ENCODE results near the gene SHD. TPM values are rescaled to one million over a fixed set of nuclear protein-coding genes. Genes with fewer than 3 reads are reported as not detected.

The SHD gene
- total and polyA plus RNA-seq, 2 of the 4 experiments (the other 2 are of a cell fraction) = not detected

DNA sequence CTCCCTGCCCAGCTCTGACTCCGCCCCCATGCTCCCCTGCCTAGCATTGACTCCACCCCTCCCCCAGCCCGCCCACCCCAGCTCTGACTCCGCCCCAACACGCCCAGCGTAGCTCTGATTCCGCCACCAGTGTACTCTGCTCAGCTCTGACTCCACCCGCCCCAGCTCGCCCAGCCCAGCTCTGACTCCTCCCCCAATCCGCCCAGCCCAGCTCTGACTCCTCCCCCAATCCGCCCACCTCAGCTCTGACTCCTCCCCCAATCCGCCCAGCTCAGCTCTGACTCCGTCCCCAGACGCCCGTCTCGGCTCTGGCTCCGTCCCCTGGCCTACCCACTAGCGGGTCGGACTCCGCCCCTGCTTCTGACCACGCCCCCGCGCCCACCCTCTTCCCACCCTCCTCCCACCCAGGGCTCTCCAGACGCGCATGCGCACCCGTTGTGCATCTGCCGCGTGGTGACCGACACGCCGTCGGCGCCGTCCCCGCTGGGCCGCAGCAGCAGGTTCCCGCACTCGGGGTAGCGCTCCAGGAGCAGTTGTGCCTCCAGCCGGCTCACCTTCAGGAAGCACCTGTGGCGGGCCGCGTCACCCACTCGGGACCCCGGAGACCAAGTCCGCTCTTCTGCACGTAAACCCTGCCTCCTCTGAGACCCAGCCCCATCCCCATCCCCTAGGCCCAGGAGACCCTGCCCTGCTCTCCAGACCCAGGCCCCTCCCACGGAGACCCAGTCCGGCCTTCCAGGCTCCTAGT lies 49.4 kb downstream of the SHD start:
- Histone ChIP-seq H3K36me3 (ENCODE audit: control insufficient read depth, insufficient read depth, low read length) (no peaks in the 10 kb centered on the region), H3K9ac (ENCODE audit: low read depth, low read length) (no peak overlapping the region), H3K27me3 (ENCODE audit: control insufficient read depth, insufficient read depth, low read length) (no peaks in the 10 kb centered on the region; the same call in 1 of the 2 replicates), H3K56ac (ENCODE audit: extremely low read depth, insufficient read depth, low read length) (no peak overlapping the region), H3K4me1 (ENCODE audit: control insufficient read depth, insufficient read depth, low read length) (no peaks in the 10 kb centered on the region), H2BK15ac (ENCODE audit: low read depth, low read length) (no peak overlapping the region), H2AFZ (replicated peaks; ENCODE audit: low read length, poor library complexity) (peak overlapping the region; percentile 81), H3K18ac (ENCODE audit: low read depth, low read length) (no peak overlapping the region), H2AK9ac (replicated peaks; ENCODE audit: low read depth, low read length, poor library complexity) (peak overlapping the region; percentile 81), H3K9me3 (ENCODE audit: control insufficient read depth, insufficient read depth, low read length) (no peaks in the 10 kb centered on the region), H3K79me1 (ENCODE audit: low read depth in 1 of 2, low read length in 2 of 2) (no peaks in the 10 kb centered on the region), H3K4ac (ENCODE audit: low read depth, low read length) (no peak overlapping the region), H2BK20ac (ENCODE audit: low read depth, low read length) (no peak overlapping the region), H2BK5ac (ENCODE audit: low read depth, low read length, poor library complexity, severe bottlenecking) (no peak overlapping the region), H3K27ac (ENCODE audit: insufficient read depth, low read length) (no peak overlapping the region), H4K5ac (ENCODE audit: low read depth, low read length) (peak overlapping the region; percentile 4; the same call in 1 of the 2 replicates), H4K91ac (ENCODE audit: insufficient read depth, low read depth, low read length) (no peak overlapping the region), H4K8ac (ENCODE audit: low read depth in 2 of 2, low read length in 2 of 2) (peak overlapping the region in 1 of 2 experiments; percentile 46; a peak in 1 of 4 replicates), H2AK5ac (ENCODE audit: low read depth, low read length) (no peak overlapping the region), H3K9me1 (ENCODE audit: insufficient read depth, low read length) (no peaks in the 10 kb centered on the region), H3K4me3 (ENCODE audit: insufficient read depth, low read depth, low read length) (peak overlapping the region; percentile 38), H3K23ac (ENCODE audit: low read depth, low read length) (no peak overlapping the region), H3K14ac (replicated peaks; ENCODE audit: low read depth, low read length) (no peak overlapping the region), H3K4me2 (ENCODE audit: low read depth, low read length) (peak overlapping the region; percentile 89), H2BK120ac (ENCODE audit: low read depth, low read length) (no peak overlapping the region), H4K20me1 (ENCODE audit: insufficient read depth, low read length) (no peaks in the 10 kb centered on the region)
- no TSS peak for BruUV-seq (replicated peaks)
- ATAC-seq (ENCODE audit: low read depth) = peak; percentile 90
- dilution Hi-C loops (cut with HindIII; ENCODE audit: low sequenced_read_pairs, unreplicated experiment) (no loop called here), intact Hi-C loops (cut with micrococcal nuclease) (no loop called here), in situ Hi-C loops (cut with MboI; ENCODE audit: low sequenced_read_pairs) (no loop called here)
- POLR2A ChIA-PET (ENCODE audit: unreplicated experiment) = interaction anchor here (0.5 kb wide), 1 partner anchor 63 kb away, joined by 3 read pairs; no protein-coding TSS in a partner anchor
- CTCF ChIA-PET = no interaction called here
- peak; percentile 74 for DNase-seq
- WGBS, 2 experiments (ENCODE audit: extremely low coverage in 2 of 2, insufficient read length in 1 of 2) = 7% methylated on average over 31 of the region's 49 CpGs; no CpG with 5 or more reads in 1 of the 2 experiments
- TF ChIP-seq CHD1 (IDR thresholded peaks at IDR 0.05; ENCODE audit: low read depth, low read length) = no peak
- TF ChIP-seq, protein P1, sequence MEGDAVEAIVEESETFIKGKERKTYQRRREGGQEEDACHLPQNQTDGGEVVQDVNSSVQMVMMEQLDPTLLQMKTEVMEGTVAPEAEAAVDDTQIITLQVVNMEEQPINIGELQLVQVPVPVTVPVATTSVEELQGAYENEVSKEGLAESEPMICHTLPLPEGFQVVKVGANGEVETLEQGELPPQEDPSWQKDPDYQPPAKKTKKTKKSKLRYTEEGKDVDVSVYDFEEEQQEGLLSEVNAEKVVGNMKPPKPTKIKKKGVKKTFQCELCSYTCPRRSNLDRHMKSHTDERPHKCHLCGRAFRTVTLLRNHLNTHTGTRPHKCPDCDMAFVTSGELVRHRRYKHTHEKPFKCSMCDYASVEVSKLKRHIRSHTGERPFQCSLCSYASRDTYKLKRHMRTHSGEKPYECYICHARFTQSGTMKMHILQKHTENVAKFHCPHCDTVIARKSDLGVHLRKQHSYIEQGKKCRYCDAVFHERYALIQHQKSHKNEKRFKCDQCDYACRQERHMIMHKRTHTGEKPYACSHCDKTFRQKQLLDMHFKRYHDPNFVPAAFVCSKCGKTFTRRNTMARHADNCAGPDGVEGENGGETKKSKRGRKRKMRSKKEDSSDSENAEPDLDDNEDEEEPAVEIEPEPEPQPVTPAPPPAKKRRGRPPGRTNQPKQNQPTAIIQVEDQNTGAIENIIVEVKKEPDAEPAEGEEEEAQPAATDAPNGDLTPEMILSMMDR (conservative IDR thresholded peaks at IDR 0.05; ENCODE audit: low read depth, low read length) = 0 out of 2 replicates have a peak, but pooled peaks have one; percentile 31
- peak; percentile 9; the same call in 1 of the 2 replicates for TF ChIP-seq MAZ (IDR thresholded peaks at IDR 0.05; ENCODE audit: borderline replicate concordance, low read depth, low read length)
- no peak for TF ChIP-seq MXI1 (IDR thresholded peaks at IDR 0.05; ENCODE audit: borderline replicate concordance, low read depth, low read length)
